Ishikawa (cell line): ENCODE data around the gene VWA8.

Experiments
- CEBPB ChIP-seq: IDR thresholded peaks from 2 replicates; pipeline ENCODE4 v1.6.1; 2012
- CREB1 ChIP-seq: IDR thresholded peaks from 2 replicates; pipeline ENCODE4 v1.6.1; 2012; ENCODE audit warnings: low read depth
- EGR1 ChIP-seq: IDR thresholded peaks from 2 replicates; pipeline ENCODE4 v1.6.1; 2012
- EP300 ChIP-seq: IDR thresholded peaks from 2 replicates; pipeline ENCODE4 v1.6.1; 2012; ENCODE audit warnings: borderline replicate concordance
- FOXM1 ChIP-seq: IDR thresholded peaks from 2 replicates; pipeline ENCODE4 v1.6.1; 2012; ENCODE audit warnings: low read depth, borderline replicate concordance
- NFIC ChIP-seq: IDR thresholded peaks from 2 replicates; pipeline ENCODE4 v1.6.1; 2012
- RAD21 ChIP-seq: IDR thresholded peaks from 2 replicates; pipeline ENCODE4 v1.6.1; 2012; ENCODE audit warnings: low read depth
- TAF1 ChIP-seq: IDR thresholded peaks from 2 replicates; pipeline ENCODE4 v1.6.1; 2012; ENCODE audit warnings: low read depth, mild to moderate bottlenecking
- TCF12 ChIP-seq: IDR thresholded peaks from 2 replicates; pipeline ENCODE4 v1.6.1; 2012; ENCODE audit warnings: low read depth
- TEAD4 ChIP-seq: IDR thresholded peaks from 2 replicates; pipeline ENCODE4 v1.6.1; 2012
- YY1 ChIP-seq: IDR thresholded peaks from 2 replicates; pipeline ENCODE4 v1.6.1; 2012; ENCODE audit warnings: low read depth
- ZBTB7A ChIP-seq: IDR thresholded peaks from 2 replicates; pipeline ENCODE4 v1.6.1; 2012; ENCODE audit warnings: low read depth
- TF ChIP-seq, protein P1 (sequence below): IDR thresholded peaks from 2 replicates; pipeline ENCODE4 v1.6.1; 2012
- TF ChIP-seq, protein P2 (sequence below): IDR thresholded peaks from 2 replicates; pipeline ENCODE4 v1.6.1; 2012; ENCODE audit warnings: low read depth, mild to moderate bottlenecking
- TF ChIP-seq, protein P3 (sequence below): IDR thresholded peaks from 2 replicates; pipeline ENCODE4 v1.6.1; 2012

Gene VWA8

DNA sequence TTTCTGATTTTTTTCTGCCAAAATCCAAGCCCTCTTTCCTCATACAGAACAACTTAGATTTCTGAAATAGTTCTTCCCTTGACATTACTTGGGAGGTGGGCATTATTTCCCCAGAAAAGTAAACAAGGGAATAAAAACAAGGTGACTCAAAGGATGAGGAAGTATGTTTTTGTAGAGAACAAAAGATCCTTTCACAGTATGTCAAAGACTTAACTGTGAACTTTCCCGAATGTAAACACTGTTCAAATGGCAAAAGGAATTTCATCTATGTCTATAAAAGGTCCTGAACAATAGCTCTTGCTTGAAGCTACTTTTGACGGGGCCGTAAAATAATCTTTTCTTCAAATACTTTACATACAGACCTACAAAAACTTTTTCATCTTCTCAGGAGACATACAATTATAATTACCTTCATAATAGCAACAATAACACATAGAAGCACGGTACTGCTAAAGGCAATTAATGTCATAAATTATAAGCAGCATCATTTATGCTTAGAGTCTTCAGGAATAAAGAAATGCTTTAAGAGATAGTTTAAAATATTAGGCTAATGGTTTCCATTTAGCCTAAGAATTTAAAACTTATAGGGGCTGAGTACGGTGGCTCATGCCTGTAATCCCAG is 312.5 kb downstream of the VWA8 start:
- no peak for TF ChIP-seq EP300
- TF ChIP-seq NFIC = no peak
- no peak for TF ChIP-seq CREB1
- peak; percentile 33; the same call in 1 of the 2 replicates for TF ChIP-seq TEAD4
- TF ChIP-seq, protein P1, sequence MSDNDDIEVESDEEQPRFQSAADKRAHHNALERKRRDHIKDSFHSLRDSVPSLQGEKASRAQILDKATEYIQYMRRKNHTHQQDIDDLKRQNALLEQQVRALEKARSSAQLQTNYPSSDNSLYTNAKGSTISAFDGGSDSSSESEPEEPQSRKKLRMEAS = no peak
- no peak for TF ChIP-seq TCF12
- TF ChIP-seq FOXM1 = no peak

DNA sequence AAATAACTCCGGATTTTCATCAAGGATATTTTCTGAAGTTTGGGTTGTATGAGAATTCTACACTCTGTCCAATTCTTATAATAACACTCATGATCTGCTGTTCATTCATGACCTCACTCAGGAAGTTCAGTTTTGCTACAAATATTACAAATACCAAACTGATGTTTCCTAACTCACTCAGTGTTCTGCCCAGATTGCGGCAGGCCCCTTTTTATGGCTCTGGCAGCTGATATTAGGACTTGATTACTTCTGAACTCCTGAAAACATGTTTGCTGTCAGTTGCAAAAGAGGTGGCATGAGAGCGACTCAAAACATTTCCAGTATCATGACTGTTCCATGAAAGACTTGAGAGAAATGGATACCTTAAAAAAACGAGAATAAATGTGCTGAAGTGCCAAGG is 315.6 kb downstream of the VWA8 start:
- TF ChIP-seq CREB1 (no peak), CEBPB (no peak), EGR1 (no peak), EP300 (no peak), FOXM1 (no peak), TCF12 (no peak), TAF1 (no peak), YY1 (no peak), ZBTB7A (no peak), TEAD4 (no peak), NFIC (no peak), RAD21 (no peak)
- TF ChIP-seq, protein P2, sequence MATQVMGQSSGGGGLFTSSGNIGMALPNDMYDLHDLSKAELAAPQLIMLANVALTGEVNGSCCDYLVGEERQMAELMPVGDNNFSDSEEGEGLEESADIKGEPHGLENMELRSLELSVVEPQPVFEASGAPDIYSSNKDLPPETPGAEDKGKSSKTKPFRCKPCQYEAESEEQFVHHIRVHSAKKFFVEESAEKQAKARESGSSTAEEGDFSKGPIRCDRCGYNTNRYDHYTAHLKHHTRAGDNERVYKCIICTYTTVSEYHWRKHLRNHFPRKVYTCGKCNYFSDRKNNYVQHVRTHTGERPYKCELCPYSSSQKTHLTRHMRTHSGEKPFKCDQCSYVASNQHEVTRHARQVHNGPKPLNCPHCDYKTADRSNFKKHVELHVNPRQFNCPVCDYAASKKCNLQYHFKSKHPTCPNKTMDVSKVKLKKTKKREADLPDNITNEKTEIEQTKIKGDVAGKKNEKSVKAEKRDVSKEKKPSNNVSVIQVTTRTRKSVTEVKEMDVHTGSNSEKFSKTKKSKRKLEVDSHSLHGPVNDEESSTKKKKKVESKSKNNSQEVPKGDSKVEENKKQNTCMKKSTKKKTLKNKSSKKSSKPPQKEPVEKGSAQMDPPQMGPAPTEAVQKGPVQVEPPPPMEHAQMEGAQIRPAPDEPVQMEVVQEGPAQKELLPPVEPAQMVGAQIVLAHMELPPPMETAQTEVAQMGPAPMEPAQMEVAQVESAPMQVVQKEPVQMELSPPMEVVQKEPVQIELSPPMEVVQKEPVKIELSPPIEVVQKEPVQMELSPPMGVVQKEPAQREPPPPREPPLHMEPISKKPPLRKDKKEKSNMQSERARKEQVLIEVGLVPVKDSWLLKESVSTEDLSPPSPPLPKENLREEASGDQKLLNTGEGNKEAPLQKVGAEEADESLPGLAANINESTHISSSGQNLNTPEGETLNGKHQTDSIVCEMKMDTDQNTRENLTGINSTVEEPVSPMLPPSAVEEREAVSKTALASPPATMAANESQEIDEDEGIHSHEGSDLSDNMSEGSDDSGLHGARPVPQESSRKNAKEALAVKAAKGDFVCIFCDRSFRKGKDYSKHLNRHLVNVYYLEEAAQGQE = no peak
- TF ChIP-seq, protein P3, sequence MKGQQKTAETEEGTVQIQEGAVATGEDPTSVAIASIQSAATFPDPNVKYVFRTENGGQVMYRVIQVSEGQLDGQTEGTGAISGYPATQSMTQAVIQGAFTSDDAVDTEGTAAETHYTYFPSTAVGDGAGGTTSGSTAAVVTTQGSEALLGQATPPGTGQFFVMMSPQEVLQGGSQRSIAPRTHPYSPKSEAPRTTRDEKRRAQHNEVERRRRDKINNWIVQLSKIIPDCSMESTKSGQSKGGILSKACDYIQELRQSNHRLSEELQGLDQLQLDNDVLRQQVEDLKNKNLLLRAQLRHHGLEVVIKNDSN = no peak
- TF ChIP-seq, protein P1 = no peak

DNA sequence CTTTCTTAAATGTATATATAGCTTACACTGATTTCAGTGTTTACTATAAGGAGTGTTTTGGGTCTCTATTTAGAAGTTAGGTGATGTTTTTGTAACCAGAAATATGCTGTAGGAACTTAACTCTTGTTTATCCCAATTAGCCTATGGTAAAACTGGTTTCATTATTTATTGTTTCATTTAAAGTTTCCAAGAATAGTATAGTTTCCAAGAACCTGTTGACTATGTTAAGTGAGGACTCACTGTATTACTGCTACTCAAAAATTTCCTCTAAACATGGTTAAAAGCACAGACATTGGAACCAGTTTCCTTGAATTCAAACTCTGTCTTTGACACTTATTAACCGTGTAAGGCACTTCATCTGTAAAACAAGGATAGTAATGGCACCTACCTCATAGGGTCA is 316.2 kb downstream of the VWA8 start:
- TF ChIP-seq CREB1 = no peak
- TF ChIP-seq FOXM1 = no peak
- no peak for TF ChIP-seq TEAD4
- no peak for TF ChIP-seq EP300
- no peak for TF ChIP-seq NFIC
- TF ChIP-seq, protein P3 = no peak
- TF ChIP-seq EGR1 = no peak
- TF ChIP-seq YY1 = no peak
- no peak for TF ChIP-seq TAF1
- TF ChIP-seq RAD21 = no peak
- TF ChIP-seq, protein P1 = no peak

DNA sequence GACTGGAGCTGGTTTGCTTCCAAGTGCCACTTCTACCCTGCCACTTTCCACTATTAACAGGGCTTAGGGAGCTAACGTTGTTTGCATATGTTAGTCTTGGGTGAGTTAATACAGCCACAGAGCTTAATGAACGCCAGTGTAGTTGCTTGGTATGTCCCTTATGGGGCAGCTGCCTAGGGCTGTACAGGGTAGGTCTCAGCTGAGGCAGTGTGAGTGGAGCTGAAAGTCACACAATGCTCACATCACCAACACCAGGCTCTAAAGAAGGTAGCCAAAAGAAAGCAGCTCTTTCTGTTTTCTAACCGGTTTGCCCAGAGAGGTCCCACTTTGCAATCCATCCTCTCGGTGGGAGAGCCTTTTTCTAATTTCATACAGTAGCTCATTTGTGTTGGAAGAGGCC is 317.4 kb downstream of the VWA8 start:
- no peak for TF ChIP-seq CREB1
- TF ChIP-seq RAD21 = no peak
- no peak for TF ChIP-seq TEAD4
- no peak for TF ChIP-seq EP300
- TF ChIP-seq, protein P2 = no peak
- no peak for TF ChIP-seq FOXM1
- TF ChIP-seq YY1 = no peak
- TF ChIP-seq NFIC = no peak
- TF ChIP-seq TCF12 = no peak
- TF ChIP-seq TAF1 = no peak
- TF ChIP-seq, protein P1 = no peak
- no peak for TF ChIP-seq CEBPB
- TF ChIP-seq EGR1 = no peak
- no peak for TF ChIP-seq ZBTB7A

DNA sequence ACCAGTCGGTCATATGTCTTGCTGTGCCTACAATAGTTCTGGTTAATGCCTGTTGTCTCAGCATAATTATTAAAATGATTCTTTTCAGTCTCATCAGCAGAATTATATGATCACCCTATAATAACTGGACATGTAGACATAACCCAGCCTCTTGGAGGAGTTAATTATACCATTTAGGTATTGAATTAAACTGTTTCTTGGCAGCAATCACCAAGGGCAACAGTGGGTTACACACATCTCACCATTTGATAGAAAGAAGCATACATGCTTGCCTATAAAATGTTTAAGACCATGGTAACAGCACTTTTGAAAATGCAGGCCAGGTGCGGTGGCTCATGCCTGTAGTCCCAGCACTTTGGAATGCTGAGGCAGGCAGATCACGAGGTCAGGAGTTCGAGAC is 318.9 kb downstream of the VWA8 start:
- TF ChIP-seq, protein P1 = no peak
- no peak for TF ChIP-seq NFIC
- no peak for TF ChIP-seq FOXM1
- TF ChIP-seq, protein P2 = no peak
- TF ChIP-seq TEAD4 = no peak
- no peak for TF ChIP-seq RAD21
- TF ChIP-seq CEBPB = no peak
- TF ChIP-seq CREB1 = no peak
- no peak for TF ChIP-seq TAF1
- TF ChIP-seq YY1 = no peak
- no peak for TF ChIP-seq EP300
- no peak for TF ChIP-seq TCF12
- TF ChIP-seq, protein P3 = no peak
- TF ChIP-seq EGR1 = no peak
- TF ChIP-seq ZBTB7A = no peak
